GM19468 (cell line): Measurements from ENCODE around the gene TAX1BP1.

Source experiments
- ATAC-seq: cut with Tn5 transposase; IDR thresholded peaks from one replicate; pipeline ENCODE4 v1.9.1; 2021; ENCODE audit warnings: mild to moderate bottlenecking, moderate library complexity, moderate number of reproducible peaks; ENCODE audit not compliant: unreplicated experiment; ENCODE audit errors: extremely low read depth

TAX1BP1 gene

DNA sequence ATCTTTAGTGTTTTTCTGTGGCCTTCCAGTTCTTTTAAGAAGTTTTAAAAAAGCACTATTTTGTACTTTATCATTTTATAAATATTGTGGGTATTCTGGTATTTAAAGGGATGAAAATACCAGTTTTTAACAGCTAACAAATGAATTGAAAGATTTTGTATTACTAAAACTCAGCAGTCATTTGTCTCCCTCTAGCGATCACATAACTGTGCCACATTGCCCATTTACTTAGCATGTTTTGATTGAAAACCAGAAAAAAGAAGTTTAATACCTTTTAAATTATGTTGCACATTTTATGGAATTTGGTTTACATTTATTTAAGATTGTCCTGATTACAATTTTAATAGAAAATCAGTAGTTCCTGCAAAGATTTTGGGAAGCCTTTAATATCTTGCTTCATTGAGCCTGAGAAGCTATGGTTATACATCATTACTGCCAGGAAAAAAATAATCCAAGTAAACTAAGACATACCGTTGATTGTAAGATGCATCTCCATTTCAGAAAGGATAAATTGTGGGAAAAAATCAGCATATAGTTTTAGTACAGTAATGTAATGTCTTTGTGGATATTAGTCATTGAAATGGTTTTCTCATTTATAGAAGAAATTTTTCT is 34.9 kb downstream of the TAX1BP1 start:
- no peak for ATAC-seq

DNA sequence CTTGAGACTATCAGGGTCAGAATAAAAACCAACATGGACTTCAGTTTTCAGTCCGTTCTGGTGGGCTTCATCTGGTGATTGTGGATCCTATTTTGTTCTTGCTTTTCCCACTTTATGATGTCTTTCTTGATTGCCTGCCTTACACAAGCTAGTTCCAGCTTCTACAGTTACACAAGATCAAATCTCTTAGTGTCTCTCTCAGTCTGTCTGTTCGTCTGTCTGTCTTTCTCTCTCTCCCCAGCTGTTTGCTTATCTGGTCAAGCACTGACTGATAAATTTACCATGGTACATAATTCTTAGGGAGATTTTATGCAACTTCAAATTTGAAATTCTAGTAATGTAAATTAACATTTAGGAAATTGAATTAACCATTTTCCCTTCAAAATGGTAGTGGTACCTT is 35.8 kb downstream of the TAX1BP1 start:
- no peak for ATAC-seq

DNA sequence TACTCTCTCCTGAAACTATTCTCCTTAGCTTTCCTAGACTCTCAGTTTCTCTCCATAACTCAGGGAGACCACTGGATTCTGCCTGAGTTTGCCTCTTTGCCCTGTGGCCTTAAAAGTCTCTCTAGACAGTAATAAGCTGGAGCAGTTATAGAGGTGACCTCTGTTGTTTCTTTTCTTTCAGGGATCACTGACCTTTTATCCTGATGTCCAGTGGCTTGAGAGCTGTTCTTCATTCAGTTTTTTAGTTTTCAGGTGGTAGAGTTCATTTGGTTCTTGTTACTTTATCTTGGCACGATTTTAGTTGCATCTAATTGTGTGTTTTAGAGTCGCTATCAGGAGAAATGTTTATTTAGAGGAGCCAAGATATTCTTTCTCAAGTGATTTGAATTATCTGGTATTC is 37.7 kb downstream of the TAX1BP1 start:
- no peak for ATAC-seq

DNA sequence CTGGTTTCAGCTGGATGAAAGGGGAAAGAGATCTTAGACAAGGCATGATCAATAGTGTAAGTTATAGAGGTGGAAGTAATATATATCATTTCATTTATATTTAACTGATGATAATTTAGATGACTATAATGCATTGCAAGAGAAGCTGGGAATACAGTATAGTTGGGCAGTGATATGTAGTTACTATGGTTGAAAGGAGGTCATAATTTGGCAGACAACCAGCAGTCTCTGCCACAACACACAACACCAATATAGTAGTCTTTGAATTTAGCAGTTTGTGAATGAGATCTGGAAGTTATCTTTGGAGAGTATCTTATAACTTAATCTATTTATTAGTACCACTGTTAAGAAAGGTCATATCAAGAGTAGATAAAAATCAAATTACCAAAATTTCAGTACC is 39.9 kb downstream of the TAX1BP1 start:
- no peak for ATAC-seq

DNA sequence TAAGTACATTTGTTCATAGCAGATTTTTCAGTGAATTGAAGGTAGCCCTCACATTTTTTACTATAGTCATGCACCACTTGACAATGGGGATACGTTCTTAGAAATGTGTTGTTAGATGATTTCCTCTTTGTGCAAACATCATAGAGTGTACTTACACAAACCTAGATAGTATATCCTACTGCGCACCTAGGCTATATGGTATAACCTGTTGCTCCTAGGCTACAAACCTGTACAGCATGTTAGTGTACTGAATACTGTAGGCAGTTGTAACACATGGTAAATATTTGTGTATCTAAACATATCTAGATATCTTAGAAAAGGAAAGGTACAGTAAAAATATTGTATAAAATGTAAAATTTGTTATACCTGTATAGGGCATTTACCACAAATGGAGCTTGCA is 41.2 kb downstream of the TAX1BP1 start:
- ATAC-seq = no peak

DNA sequence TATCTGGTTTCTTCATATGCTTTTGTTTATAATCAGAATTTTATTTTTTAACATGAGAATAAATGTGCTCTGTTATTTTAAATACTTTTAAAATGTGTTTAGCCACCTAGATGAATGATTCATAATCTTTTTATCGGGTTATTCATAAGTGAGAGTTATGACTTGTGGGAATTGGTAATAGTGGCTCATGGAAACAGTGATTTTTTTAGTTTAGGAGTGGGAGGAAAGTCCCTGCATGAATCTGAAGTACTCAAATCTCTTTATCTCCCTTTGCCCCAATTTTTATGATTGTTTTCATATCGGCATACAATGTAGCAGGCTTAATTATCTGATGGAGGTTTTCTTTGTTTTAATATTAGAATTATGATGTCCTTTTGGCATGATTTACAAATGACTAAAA is 42.9 kb downstream of the TAX1BP1 start:
- ATAC-seq = no peak

DNA sequence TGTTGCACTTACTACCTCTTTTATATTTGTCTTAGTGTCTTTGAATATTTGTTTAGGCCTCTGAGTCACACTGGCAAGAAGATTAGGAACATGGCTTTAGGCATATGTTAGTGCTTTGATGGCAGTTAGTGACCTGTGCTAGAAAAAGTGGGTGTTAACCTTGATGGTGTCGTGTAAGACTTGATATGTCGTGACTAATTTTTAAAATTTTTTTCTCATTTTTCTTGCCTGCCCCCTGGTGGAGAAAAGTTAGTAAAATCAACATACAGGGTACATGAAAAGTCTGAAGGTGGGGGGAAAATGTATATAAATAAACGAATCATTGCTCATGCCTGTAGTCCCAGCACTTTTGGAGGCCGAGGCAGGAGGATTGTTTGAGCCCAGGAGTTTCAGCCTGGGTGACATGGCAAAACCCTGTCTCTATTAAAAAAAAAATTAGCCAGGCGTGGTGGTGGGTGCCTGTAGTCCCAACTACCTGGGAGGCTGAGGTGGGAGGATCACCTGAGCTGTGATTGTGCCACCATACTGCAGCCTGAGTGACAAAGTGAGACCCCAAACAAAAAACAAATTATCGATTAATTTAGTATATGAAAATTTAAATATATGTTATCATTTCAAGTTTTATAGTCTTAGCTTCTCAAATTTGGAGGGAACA is 44.6 kb downstream of the TAX1BP1 start:
- ATAC-seq = no peak

DNA sequence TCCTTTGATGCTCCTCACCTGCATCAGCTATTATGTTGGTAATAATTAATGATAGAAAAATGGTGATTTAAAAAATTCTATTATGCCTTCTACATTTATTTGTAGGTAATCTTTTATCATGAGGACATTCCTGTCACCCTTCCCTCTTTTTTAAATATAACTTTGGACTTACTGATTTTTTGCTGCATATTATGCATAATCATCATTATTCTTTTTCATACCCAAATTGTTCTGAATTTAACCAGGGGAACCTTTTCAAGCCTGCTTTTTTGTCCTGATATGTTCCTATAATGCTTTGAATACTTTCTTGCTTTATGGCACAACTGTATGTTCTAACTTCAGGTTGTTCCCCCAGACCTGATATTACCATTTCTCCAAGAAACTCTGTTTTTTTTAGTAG is 48.5 kb downstream of the TAX1BP1 start:
- ATAC-seq = no peak

DNA sequence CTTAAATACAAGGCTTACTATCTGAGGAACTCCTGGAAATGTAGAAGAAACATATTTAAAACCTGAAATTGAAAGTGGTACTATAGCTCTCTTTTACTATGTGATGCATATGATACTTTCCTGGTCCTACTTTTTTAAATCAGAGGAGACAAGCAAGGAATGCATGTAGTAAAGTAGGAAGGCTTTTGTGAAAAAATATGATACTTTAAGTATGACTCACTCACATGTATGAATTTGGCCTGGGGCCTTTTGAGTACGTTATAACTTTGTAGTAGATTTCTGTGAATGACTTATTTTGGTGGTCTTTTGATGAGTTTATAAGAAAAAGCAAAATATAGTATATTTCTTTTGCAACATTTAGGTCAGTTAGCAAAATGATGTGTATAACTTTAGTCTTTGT is 53.8 kb downstream of the TAX1BP1 start:
- ATAC-seq = no peak

DNA sequence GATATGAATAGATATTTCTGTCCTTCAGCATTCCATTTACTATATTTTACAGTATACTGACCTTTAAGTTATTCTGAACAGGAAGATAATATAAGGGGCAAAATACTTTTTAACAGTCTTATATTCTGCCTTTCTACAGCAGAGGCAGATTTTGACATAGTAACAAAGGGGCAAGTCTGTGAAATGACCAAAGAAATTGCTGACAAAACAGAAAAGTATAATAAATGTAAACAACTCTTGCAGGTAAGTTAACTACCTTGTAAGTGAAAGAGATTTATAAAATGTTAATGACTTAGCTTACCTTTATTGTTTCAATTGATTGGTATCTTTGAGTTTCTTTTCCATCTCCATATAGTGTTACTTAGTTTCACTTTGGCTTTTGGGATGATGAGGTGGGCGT is 56.0 kb downstream of the TAX1BP1 start:
- no peak for ATAC-seq

DNA sequence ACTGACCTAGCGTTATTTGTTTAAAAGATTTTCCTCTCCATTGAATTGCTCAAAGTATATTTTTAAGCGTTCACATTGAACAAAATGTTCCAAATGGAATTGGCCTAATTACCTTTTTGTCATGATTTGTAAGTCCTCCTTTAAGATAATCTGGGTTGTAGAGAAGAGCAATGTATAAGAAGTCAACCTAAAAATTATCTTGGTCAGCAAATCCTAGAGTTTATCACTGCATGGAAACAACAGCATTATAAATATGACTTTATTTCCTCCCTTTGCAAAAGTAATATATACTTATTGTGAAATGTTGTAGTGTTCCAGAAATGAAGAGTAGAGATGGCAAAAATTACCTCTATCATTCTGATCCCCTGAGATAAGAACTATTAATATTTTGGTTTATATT is 59.2 kb downstream of the TAX1BP1 start:
- no peak for ATAC-seq

DNA sequence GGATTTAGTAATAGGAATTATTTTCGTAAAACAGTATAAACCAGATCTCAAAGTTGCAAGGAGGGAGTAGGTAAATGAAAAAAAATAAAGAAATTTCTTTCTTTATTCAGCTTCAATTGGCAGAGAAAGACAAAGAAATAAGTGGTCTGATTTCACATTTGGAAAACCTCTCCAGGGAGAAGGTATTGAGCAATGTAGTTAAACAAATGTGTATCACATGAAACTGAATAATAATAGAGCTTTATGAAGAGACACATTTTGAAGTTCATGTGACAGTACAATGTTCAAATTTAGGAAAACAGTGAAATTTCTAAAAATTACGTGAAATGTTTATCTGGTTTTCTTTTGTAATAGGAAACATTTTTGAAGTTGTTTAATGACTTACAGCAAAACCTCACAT is 63.0 kb downstream of the TAX1BP1 start:
- no peak for ATAC-seq

DNA sequence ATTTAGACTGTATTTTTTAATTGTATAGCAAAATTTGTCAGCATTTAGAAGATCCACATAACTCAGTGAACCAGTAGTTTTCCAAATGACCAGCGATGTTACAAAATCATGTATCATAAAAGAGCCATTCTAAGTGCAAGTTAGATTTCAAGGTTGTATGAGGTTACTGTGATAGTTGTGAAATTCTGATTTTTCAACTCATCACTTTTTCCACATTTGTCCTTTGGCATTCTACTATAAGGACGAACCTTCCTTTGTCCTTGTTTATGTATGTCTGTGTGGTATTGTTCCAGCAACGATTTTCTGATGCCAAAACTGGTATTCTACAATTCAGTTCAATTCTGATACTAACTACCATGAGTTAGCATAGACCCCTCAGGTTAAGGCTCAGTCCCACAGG is 64.2 kb downstream of the TAX1BP1 start:
- no peak for ATAC-seq

DNA sequence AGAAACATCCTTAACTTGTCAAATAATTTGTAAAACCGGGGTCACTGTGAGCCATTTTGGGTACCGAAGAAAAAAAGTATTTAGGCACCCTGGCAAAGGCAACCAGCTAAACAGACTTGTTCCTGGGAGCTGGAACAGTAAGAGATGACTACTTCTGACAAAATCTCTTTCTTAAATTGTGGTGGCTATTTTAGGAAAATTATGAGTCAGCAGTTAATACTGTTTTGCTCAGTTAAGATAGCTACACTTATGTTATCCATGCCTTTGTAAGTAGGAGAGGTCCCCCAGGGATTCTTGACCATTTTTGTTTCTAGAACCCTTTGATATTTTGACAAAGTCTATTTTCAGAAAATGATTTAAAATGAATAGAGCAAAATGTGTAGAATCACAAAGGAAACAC is 68.7 kb downstream of the TAX1BP1 start:
- no peak for ATAC-seq

DNA sequence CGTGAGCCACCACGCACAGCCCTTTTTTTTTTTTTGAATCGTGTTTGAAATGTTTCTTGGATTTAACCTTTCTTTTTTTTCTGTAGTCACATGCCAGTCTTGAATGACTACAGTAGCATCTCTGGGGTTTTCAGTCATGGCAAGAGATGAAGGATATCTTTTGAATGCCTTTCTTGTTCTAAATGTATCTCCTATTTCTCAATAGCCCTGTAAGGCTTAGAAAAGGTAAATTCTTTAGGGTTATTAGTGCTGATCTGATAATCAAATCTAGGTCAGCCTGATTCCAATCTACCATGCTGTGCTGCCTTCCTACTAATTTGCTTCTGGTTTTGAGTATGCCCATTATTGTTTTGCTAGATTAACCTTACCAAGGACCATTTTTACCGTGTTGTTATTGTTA is 70.2 kb downstream of the TAX1BP1 start:
- ATAC-seq = no peak

DNA sequence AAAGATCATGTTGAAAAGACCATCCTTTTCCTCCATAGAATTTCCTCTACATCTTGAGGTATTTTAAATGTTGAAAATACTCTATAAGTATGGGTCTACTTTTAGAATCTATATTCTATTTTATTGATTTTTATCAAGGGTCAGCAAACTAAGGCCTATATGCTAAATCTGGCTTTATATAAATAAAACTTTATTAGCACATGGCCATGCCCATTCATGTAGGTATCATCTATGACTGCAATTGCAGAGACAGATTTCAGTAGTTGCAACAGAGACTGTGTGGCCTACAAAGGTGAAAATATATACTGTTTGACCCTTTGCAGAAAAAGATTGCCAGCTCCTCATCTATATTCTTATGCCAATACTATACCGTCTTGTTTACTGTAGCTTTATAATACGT is 72.7 kb downstream of the TAX1BP1 start:
- no peak for ATAC-seq

DNA sequence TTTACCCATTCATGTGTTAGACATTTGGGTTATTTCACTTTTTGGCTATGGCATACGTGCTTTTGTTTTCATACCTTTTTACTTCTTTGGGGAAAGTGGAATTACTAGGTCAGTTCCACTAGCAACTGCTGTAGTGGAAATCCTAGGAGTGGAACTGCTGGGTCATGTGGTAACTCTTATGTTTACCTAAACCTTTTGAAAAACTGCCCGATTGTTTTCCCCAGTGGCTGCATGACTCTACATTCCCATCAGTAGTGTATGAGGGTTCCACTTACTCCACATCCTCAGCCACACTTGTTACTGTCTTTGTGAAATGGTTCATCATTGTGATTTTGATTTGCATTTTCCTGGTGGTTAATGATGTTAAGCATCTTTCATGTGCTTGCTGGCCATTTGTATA is 82.3 kb downstream of the TAX1BP1 start:
- no peak for ATAC-seq

DNA sequence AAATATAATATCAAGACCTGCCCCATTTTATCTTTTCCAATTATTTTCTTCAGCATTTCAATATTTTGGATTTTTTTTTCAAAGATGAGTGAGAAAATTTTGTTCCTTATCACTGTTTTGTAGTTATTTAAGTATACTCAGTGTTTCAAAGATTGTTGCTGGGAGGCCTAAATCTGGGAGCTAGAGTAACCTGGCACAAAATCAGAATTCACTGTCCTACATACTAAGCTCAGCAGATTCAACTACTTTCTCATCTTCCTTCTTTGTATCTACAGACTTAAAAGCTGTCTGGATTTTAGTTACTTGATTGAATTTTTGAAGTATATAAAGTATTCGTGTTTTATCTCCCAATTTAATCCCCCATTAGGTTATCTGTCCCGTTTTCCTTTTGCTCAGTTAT is 85.9 kb downstream of the TAX1BP1 start:
- ATAC-seq = no peak

DNA sequence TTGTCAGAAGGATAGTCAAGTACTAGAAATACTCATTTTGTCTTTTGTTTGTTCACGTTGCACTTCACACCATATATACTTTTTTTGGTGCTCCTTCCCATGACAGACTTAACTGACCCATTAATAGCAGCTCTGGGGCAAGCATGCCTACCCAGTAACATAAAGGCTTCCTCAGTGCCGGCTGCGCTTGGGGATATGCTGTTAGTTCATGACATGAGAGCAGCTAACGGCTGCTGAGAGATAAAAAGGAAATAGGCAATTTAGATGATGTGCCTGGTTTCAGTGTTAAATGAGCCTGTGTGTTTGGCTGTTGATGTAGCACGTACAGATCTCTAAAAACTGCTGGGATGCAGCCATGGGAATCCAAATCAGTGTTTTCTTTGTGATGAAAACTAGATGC is 86.4 kb downstream of the TAX1BP1 start:
- ATAC-seq = no peak

DNA sequence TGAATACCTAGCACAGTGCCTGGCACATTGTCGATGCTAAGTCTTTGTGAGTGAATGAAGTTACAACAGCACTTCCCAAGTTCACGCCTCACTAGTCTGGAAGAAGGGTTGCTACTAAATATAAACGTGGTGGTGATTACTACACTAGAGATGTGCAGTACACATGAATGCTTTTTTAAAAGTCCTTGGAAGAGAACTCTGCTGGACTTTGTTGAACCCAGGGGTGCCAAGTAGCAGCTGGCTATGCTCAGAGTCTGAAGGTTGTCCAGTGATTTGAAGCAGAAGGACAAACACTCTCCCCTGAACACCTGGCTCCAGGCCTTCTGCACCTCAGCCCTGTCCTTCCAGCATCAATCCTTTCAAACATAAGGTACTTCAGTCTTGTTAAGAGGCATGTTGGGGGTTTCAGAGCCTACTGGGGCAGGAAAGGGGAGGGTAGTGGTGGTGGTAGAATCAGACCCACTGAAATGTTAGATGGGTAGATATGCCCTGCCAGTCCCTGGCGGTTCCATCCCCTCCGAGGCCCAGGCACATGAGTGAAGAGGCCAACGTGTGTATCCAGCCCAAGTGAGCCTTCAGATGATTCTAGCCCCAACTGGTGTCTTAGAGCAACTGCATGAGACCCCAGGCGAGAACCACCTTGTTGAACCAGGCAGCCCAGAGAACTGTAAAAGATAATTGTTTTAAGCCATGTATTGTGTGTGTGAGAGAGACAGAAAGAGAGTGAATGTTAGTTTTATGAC is 94.4 kb downstream of the TAX1BP1 start:
- no peak for ATAC-seq

DNA sequence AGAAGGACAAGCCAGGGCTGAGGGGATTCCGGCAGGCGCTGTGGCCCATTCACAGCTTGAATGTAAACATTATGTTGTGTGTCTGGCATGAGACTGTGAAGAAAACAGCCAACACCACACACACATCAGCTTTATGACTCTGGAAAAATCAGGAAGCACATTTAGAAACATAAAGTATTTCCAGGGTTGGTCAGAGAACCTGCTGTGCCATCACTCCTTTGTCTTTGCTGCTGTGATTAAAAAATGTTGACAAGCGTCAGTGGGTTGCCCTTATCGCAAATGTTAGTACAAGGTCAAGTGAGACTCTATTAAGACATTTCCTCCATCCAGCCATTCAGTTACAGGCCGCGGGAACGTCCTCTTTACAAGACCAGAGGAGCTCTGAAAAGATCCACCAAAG is 95.4 kb downstream of the TAX1BP1 start:
- ATAC-seq = no peak

DNA sequence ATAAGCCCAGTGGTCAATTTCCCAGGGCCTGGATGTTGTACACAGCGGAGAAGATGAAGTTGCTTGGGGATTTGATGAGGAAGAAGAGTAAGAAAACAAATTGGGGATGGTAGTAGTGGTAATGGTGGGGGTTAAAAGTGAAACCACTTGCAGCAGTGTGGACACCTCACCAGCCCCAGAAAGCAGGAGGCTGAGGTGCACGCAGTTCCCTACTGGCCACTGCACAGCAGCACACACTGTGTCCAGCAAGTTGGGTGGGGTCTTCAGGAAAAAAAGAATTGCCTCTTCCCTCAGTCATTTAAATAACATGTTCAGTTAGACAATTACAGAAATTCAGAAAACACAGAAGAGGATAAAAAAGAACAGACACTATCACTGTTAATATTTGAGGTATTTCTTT is 96.6 kb downstream of the TAX1BP1 start:
- ATAC-seq = no peak
